HG03139 (cell line): ENCODE measurements around the gene CLMN.

Experiments used
- ATAC-seq: cut with Tn5 transposase; IDR thresholded peaks from one replicate; pipeline ENCODE4 v1.9.1; 2021; ENCODE audit not compliant: unreplicated experiment

The CLMN gene

DNA sequence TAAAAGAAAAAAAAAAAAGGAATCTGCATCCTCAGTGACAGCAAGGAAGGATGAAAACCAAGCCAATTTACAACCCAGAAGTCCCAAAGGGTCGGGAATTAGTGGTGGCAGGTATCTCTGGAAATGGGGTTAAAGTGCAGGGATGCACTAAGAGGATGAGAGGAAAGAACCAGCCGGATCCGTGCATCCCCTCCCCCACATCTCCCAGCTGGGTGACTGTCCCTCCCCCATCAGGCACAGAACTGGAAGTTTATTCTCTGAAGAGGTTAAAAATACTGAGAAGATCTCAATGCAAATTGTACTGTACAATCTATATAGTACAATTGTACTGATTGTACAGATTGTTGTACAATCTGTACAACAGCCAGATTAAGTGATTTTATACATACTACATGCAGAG is 15.4 kb downstream of the CLMN start:
- ATAC-seq: no peak

DNA sequence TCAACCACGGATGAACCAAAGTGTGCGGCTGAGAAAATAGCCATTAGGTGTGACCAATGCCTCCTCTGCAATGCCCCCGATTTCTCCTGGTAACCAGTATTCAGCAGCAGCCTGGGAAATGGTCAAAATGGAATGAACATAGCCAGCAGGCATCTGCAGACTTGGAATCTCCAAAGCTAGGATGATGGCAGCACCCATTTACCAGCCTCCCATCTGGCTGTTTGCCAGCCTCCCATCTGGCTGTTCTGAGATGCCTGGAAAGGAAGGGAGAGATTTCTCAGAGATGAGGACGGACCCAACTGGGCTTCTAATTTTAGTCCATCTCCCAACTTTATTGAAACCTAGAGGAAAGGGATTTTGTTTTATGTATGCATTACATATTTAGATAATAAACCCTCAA is 16.2 kb downstream of the CLMN start:
- no peak for ATAC-seq

DNA sequence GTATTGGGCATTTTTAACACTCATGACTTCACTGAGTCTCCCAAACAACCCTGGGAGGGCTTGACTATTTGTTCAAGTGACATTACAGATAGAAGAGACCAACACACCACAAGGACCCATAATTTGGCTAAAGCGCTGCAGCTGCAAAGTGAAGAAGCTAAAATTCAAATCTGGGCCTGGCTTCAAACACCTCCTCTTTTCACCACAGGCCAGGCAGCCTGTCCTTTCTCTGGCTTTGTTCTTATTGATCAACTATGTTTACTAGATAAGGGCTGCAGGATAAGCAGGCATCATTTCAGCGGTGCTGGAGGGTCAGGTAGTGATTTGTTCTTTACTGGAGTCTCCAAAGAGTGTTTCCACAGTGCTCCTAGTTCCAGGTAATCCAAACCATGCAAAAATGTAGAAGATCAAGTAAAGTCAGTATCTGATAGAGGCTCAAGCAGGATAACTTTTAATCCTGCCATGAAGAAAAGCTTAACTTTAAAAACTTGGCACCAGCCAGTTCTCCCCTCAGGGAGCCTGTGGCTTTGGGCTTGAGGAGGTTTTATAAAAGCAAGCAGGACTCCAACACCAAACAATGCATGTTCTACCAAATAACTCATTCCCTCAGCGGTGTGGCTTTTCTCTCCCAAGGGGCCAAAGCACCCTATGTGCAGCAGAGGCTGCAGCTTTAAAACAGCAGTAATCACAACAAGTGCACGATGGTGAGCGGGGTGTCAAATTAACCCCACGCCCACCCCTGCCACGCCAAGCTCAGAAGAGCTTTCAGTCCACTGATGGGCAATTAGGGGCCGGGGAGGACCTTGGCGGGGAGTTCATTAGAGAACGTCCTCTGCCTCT is 16.8 kb downstream of the CLMN start:
- no peak for ATAC-seq

DNA sequence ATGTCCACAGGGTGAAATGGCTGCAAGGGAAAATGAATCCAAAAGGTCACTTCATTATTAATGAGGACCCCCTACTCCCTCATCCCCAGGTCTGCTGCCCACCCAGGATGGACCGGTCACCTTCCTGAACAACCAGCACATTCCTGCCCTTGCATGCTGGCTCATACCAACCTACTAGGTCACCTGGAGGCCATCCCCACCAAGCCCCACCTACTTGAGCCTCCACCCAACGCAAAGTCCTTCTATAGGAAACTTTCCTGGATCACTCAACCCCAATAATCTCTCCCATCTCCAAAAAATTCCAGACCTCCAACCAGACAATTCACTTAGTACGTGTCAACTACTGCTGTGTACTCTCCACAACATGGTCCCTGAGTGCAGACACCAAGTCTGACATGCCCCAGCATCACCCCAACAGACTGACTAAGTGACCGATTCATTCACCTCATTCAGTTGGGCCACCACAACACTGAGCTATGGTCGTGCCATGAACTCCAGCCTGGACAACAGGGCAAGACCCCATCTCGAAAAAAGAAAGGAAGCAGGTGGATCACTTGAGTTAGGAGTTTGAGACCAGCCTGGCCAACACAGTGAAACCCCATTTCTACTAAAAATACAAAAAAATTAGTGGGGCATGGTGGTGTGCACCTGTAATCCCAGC is 18.1 kb downstream of the CLMN start:
- no peak for ATAC-seq

DNA sequence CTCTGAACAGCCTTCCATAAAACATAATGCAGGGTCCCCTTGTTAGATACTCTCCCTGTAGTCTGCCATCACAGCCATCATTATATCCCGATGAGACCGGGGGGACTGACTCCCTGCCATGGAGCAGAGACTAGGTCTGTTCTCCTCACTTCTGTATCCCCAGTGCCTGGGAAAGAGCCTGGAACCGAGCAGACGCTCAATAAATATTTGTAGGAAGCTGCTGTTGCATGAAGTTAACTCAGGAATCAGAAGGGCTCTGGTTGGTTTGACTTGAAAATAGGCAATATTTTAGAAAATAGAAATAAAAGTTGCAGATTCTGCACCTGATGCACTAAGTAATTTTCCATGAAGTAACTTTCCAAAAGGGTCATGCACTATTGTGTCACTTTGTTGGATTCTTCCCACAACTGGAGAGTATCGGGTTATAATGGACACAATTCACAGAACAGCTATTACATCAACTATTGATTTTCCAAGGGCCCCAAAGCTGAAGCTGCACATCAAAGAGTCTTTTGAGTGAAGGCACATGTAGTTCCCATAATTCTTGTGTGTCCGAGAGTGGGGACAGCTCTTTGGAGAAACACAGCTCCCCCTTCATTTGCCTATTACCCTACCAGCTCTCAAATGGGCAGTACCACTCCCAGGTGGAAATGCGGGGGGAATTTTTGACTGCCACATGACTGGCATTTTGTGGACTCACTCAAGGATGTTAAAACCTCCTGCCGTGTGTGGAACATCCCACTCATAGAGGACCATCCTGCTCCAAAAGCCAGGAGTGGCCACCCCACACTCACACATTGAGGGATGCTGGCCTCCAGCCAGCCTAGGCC is 18.8 kb downstream of the CLMN start:
- no peak for ATAC-seq

DNA sequence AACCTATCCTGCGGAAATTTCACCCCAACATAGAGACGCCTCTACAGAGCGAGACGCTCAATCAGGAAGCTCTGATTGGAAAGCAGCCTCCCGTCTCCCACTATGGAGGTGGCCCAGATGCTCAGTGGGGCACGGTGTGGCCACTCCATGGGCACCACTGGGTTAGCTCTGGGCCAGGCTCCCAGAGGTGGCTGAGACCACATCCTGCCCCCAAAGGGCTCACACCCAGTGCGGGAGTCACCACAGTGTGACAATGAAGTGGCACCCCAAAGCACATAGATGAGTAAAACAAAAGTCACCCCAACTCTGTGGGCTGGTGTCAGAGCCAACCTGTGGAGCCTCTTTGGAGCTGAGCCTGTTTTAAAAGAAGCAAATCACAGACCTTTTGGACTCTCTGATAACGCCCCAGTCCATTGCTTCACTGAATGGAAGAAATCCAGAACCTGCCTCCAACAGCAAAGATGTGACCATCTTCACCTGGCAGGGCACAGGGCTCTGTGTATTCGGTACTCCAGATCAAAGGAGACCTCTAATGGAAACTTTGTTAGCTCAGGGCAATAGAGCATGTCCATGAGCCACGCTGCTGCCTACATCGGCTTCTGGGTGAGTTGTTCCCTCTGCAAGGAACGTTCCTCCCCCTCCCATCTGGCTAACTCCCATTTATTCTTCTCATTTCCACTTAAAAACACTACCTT is 19.6 kb downstream of the CLMN start:
- ATAC-seq: no peak

DNA sequence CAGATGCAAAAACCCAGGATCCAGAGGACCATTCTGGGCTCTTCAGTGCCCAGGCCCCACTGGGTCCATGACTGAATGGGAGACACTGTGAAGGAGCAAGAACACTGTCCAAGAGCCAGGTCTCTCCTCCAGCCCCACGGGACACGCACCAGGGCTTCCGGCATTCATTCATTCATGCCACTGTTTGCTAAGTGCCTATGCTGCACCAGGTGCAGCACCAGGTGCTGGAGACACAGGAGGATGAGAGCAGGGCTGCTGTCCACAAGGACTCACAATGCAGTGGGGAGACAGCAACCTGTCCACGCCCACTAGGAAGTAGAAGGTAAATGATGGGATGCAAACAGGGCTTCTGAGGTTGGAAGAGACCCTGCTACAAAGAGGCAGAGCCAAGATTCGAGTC is 20.4 kb downstream of the CLMN start:
- ATAC-seq: no peak

DNA sequence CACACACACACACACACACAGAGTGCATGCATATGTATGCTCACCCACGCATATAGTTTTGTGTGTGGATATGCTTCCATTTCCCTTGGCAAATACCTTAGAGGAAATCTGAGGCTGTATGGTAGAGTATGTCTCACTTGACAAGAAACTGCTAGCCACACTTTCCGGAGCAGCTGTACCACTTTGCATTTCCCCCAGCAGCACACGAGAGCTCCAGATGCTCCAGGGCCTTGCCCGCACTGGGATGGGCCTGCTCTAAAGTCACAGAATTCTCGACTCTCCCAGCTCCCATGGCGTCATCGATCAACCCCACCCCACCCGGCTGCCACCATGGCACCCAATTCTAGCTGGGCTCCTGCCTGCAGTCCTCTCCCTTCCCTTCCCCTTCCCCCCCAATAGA is 21.9 kb downstream of the CLMN start:
- no peak for ATAC-seq

DNA sequence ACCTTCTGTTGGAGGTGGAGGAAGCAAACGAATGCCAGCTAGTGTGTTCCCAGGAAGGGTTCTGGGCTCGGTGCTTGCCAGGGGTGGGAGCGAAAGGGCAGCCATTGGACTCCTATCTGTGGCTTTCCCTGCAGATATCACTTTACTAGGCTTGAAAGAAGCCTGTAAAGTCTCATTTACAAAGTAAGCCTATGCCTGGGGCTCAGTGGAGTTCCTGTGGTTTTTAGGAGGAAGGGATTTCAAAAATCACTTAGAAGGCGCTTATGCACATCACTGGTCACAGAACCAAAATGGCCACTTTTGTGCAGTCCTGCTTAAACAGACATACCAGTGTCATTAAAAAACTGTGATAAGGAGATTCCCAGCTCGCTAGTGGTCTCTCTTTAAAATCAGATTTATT is 22.7 kb downstream of the CLMN start:
- no peak for ATAC-seq

DNA sequence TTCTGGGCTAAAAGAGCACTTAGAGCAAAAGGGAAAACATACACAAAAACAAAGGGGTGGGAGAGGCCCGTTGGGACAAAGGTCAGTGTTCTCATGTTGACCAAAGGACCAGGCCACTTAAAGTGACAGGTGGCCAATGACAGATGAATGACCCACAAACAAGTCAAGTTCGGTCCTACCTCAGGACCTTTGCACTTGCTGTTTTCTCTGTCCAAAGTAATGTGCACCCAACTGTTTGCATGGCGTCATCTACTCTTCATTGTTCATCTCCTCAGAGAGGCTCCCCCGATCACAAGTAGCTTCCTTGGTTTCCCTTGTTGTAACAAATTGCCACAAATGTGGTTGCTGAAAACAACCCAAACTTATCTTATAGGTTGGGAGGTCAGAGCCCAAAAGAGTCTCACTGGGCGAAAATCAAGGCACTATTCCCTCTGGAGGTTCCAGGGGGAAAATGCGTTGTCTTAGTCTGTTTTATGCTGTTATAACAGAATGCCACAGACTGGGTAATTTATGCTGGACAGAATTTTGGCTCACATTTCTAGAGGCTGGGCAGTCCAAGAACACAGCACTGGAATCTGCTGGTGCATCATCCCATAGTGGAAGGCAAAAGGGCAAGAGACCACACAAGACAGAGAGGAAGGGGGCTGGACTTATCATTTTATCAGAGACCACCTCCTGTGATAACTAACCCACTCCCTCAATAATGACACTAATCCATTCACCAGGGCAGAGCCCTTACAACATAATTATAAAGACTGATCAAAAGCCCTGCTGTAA is 23.9 kb downstream of the CLMN start:
- ATAC-seq: no peak

DNA sequence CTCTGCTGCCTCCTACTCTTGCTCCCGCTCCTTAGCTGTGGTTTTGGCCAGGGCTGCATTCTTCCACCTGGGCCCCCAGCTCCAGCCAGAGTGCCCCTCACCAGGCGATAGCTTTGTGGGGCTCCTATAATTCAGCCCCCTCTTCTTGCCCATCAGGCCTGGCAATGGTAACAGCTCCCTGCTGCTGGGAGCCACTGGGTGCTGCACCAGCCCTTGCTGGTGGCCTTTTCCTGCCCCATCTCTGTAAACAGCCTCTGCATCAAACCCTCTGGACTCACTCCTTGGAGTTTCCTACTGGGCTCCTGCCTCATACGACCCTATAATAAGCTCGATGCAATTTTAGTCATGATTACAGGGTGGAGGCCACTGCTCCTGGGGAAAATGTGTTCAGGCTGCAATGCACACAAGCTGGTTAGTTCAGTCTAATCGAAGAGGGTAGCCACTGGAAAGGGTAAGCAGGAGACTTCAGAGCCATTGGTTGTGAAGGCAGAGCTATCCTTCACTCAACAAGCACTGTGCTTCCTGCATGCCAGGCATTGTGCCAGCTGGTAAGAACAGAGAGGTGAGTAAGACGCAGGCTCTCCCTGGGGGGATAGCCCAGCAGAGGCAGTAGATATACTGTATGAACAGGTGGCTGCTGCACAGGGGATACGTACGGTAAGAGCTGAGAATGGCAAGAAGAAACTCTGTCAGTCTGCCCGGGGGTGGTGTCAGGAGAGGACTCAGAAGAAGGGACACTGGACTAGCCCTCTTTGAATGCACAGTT is 24.7 kb downstream of the CLMN start:
- ATAC-seq: no peak

DNA sequence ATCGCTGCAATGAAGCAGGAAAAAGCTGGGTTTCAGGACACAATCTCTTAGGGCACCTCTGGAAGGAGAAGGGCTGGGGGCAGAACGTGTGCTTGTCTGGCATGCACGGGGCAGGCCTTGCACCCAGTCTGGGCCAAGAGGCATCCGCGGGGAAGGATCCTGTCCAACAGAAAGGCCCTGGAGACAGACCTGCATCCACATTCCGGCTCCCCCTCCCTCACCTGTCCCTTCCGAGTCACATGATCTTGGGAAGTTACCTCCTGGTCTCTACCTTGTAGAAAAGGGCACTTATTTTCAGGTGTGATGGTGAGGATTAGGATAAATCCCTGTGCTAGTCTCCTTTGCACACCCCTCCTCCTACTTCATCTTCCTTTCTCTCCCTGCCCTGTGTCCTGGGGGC is 25.4 kb downstream of the CLMN start:
- ATAC-seq: no peak

DNA sequence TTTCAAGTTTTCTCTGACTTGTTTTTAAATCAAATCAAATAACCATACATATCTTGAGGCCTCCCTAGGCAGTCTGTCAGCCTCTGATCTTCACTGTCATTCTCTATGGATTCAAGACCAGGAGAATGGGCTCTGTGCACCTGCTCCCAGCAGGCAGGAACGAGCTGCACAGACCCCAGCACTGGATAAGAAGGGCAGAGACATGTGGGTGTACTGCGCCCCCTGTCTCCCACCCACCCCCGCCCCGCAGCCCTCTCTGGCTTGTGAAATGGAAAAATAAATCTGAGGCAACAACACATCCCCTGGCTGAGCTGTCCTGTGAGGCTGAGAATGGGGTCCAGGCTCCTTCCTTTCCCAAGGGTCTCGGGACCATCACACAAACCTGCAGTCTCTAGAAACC is 26.3 kb downstream of the CLMN start:
- ATAC-seq: no peak

DNA sequence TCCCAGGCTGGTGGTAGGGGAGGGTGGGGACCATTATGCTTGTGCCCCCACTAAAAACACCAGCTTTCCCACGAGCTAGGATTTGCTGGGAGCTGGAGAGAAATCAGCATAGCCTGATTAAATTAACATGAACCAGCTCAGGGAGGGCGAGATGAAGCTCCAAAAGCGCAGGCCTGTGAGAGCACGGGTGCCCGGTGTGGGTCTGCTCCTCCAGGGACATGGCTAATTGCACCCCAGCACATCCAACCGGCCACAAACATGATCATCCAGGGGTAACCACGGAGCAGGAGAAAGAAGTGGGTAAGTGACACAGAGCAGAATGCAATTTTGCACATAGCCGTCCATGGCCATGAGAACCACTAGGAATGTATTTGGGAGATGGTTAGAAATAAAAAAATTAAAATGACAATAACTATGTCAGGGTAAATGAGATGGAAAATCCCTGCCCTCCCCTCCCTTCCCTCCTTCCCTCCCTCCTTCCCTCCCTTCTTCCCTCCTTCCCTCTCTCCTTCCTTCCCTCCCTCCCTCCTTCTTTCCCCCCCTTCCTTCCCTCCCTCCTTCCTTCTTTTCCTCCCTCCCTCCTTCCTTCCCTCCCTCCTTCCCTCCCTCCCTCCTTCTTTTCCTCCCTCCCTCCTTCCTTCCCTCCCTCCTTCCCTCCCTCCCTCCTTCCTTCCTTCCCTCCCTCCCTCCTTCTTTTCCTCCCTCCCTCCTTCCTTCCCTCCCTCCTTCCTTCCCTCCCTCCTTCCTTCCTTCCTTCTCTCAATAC is 26.9 kb downstream of the CLMN start:
- ATAC-seq: no peak

DNA sequence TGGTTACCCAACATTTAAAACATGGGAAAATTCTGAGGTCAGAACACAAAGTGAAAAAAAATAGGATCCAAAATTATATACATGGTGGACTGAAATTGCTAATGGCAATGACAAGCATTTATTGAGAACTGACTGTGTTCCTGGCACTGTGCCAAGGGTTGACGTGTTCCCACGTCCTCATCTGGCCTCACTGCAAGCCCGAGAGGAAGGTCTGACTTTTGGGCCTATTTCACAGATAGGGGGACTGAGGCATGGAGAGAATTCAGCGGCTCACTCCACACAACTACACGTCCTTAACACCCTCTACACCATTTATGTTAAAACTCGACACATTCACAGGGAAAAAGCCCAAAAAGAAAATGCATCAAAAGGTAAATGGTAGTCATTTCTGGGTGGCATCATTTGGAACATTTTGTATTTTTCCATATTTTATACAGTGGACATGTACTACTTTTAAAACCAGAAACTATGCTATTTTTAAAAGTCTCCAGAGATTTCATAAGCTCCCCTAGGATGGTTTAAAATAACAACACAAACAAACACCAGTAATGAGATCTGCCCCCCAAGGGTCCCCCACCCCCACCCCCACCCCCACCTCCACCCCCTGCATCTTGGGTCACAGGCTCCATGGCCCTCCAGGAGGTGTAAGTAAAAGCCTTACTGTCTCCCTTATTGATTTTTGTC is 27.7 kb downstream of the CLMN start:
- ATAC-seq: no peak

DNA sequence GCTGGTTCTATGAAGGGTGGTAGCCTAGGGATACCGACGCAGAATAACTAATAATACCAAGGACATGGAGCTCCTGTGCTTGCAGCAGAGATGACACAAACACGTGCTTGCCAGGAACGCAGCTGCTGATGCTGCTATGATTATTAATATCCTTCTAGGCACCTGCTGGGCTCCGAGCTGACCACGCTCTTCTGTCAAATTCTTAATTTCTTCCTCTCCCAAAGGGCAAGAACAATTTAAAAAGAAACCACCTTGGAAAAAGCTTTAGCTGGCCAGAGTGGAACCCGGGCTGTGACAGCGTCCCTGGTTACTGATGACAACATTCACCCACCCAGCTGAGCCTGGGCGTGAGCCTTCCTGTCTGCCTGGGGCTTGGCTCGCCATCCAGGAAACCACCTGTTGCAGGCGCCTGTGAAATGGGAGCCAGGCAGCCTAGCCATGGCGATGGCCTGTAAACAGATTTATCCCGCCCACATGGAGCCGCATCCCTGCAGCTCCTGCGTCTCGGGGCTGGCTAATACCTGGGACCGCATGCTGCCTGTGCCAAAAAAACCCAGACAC is 28.8 kb downstream of the CLMN start:
- ATAC-seq: no peak

DNA sequence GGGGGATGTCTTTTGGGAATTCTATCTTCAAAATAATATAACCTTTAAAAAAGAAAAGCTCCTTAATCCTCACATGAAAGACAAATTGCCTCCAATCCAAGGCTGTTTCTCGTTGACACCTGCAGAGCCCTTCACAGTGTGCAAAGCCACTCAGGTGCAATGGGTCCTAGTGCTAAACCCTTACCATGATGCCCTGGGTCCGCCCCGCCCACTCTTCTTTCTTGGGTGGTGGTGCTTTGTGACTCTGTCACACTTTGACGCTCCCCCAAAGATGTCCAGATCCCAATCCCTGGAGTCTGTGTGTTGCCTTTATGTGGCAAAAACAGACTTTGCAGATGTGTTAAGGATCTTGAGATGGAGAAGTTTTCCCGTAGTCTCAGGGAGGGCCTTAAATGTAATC is 29.7 kb downstream of the CLMN start:
- no peak for ATAC-seq
